Measurements from ENCODE around the gene ACP4.

Gene ACP4

DNA sequence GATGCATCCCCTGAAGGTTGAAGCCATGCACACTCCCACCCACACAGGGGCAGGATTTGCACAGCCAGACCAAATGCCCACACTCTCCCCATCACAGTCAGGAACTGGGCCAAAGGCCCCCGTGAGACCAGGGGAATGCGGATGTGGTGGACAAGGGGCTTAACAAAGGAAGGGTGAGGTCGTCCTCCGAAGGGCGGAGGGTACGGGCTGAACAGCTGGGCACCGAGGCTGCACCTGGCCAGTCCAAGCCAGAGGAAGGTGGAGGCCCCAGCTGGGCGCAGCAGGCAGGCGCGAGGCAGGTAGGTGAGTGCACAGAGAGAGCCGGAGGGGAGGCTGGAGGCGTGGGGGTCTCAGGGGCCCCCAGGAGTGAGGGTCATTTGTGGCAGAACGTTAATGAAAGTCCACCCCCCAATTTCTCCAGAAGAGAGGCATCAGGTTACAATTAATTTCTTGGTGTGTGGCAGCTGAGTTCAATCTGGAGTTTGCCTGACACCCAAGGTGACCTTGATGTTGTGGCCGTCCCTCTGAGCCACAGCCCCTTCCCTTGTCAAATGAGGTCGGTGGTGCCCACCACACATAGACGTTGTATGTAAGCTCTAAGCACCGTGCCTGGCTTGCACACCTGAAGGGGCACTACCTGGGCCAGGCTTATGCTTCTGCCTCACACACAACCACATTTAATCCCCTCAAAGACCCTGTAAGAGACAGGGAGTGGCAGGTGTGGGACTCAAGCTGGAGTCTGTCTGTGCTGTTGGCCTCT lies 40.2 kb downstream of the ACP4 start:
- TF ChIP-seq, protein P1, sequence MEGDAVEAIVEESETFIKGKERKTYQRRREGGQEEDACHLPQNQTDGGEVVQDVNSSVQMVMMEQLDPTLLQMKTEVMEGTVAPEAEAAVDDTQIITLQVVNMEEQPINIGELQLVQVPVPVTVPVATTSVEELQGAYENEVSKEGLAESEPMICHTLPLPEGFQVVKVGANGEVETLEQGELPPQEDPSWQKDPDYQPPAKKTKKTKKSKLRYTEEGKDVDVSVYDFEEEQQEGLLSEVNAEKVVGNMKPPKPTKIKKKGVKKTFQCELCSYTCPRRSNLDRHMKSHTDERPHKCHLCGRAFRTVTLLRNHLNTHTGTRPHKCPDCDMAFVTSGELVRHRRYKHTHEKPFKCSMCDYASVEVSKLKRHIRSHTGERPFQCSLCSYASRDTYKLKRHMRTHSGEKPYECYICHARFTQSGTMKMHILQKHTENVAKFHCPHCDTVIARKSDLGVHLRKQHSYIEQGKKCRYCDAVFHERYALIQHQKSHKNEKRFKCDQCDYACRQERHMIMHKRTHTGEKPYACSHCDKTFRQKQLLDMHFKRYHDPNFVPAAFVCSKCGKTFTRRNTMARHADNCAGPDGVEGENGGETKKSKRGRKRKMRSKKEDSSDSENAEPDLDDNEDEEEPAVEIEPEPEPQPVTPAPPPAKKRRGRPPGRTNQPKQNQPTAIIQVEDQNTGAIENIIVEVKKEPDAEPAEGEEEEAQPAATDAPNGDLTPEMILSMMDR (IDR thresholded peaks at IDR 0.05) = no peak
- no peak for TF ChIP-seq ZFX (IDR thresholded peaks at IDR 0.05; ENCODE audit: borderline replicate concordance)
- H3K27ac ChIP-seq = no peak overlapping the region

DNA sequence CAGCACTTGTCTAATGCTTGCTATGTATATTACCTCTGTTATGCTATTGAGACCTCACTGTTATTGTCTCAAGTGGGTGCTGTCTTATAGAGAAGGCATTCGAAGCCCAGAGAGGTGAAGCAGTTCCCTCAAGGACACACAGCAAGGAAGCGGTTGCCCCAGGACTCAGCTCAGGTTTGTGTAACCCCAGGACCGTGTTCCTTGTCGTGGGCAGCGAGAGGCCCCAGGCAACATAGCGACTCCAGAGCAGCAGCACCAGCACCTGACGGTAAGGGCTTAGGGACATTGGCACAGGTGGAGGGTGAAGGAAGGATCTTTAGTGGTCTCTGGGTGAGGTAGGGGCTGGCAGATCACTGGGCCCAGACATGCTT lies 40.8 kb downstream of the ACP4 start:
- 0 out of 2 replicates have a peak overlapping the region, but pooled peaks have one; percentile 5 for H3K27ac ChIP-seq
- TF ChIP-seq, protein P1 (IDR thresholded peaks at IDR 0.05) = no peak
- no peak for TF ChIP-seq ZFX (IDR thresholded peaks at IDR 0.05; ENCODE audit: borderline replicate concordance)

DNA sequence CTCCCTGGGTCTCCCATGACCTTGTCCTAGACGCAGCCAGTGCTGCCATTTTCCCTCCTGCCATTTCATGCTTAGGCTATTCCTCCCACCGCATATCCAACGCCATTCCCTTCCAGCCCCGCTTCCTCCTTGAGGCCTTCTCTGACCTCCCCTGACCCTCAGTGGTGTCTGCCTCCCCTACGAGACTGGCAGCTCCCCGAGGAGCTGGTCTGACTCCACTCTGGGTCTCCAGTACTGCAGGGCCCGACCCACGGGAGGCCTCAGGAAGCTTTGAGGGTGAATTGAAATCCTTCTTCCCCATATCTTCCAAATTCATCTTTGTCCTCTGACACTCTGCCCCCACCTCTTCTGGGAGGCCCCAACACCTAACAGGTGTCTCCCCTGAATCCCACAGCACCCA lies 42.5 kb downstream of the ACP4 start:
- no peak for TF ChIP-seq ZFX (IDR thresholded peaks at IDR 0.05; ENCODE audit: borderline replicate concordance)
- TF ChIP-seq, protein P1 (IDR thresholded peaks at IDR 0.05) = no peak

DNA sequence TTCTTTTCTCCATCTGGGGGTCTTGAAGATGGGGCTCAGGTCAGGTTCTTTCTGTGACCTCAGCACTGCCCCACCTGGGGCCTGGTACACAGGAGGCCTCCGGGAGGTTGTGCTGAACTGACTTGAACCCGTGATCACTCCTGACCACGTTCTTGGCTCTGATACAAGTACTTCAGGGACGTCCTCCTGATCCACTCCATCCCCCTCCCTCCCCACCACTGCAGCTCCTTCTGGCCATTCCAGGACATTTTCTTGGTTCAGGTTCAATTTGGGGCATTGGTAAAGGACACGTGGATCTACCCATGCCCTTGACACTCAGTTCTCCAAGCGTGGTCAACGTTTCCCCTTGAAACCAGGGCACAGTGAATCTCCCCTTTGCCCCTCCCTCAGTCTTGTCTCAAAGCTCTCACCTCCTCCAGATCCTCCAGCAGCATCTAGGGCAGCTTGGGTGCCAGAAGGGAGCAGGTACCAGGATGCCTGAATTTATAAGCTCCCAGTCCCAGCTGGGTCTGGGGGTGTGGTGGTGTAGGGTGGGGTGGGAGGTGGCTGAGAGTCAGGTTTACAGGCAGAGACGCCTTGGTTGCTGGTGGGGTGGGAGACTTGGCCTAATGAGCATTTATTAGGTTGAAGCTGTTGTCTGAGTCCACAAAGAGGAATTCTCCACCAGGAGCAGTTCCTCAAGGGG lies 43.0 kb downstream of the ACP4 start, which contains the start of gene KLK15:
KLK15 (minus strand) TSS at position 458 of the 685 bp plus-strand sequence. CDS start 2,082 bp downstream, outside the sequence.
- TF ChIP-seq ZFX (IDR thresholded peaks at IDR 0.05; ENCODE audit: borderline replicate concordance) = no peak
- TF ChIP-seq, protein P1 (IDR thresholded peaks at IDR 0.05) = no peak
- peak within 1 kb of the TSS; percentile 100 for H3K27ac ChIP-seq

More for the DNA sequence above, 42.5 kb downstream of the ACP4 start:
- peak overlapping the region; percentile 100 for H3K27ac ChIP-seq

DNA sequence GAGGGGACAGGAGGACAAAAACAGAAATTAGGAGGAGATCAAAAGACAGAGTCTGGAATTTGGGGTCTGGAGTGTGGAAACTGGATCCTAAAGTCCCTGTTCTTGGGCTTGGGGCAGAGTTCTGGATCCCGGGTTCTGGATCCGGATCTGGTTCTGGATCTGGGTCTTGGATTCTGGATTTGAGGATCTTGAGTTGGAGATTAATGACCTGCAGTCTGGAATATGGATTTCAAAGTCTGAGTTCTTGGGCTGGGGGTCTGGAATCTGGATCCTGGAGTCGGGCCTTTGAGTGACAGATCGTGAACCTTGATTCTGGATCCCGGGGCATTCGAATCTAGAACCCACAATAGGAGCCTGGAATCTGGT lies 43.6 kb downstream of the ACP4 start:
- H3K27ac ChIP-seq = peak overlapping the region; percentile 100
- TF ChIP-seq ZFX (IDR thresholded peaks at IDR 0.05; ENCODE audit: borderline replicate concordance) = no peak
- TF ChIP-seq, protein P1 (IDR thresholded peaks at IDR 0.05) = no peak

DNA sequence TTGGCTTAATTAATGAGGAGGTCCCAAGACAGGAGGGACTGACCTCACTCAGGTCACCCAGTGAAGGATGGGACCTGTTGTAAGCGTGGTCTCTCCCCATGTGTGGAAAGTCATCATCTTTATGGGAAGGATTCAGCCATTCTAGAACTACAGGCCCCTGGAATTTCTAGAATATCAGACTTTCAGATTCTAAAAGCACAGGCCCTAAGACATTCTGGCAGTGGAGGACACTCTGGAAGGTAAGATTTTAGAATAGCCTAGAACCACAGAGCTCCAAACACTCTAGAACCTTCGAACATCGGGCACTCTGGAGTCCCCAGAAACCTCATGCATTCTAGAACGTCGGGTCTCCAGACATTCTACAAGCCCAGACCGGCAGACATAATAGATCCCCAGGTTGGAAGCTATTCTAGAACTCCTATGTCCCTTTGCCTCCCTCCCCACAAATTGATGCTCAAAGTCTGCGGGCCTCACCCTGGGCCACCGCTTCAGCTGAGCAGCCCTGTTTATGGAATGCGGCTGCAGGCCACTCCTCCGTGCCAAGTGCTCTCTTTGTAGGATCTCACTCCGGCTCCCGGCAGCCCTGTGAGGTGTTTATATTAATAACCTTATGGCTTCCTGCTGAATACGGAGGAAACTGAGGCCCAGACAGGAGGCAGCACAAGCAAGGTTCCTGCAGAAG lies 45.0 kb downstream of the ACP4 start:
- TF ChIP-seq, protein P1 (IDR thresholded peaks at IDR 0.05) = no peak
- no peak for TF ChIP-seq ZFX (IDR thresholded peaks at IDR 0.05; ENCODE audit: borderline replicate concordance)
- peak overlapping the region; percentile 100 for H3K27ac ChIP-seq

Measured in 22Rv1 (cell line).